Sigmoid colon (tissue), 7 donors: ENCODE data around the gene KANK4. TPM values are rescaled to one million over a fixed set of nuclear protein-coding genes. Genes with fewer than 3 reads are reported as not detected.

Experiments used
- DNase-seq: peaks from one replicate; pipeline ENCODE4 v3.0.0-alpha.2; 2019
- H3K27ac ChIP-seq, 4 donors: fragments of 200-600 bp; sonication (generic); one replicate each; pipeline ENCODE4 v1.5.1; 2016 to 2019; ENCODE audit warnings: mild to moderate bottlenecking in 1 of 4
- H3K27me3 ChIP-seq, 3 donors: fragments of 200-600 bp; sonication (generic); one replicate each; pipeline ENCODE4 v1.5.1; 2019; ENCODE audit warnings: mild to moderate bottlenecking in 1 of 3
- H3K36me3 ChIP-seq, 4 donors: fragments of 200-600 bp; sonication (generic); one replicate each; pipeline ENCODE4 v1.5.1; 2016 to 2019
- H3K4me1 ChIP-seq, 4 donors: fragments of 200-600 bp; sonication (generic); one replicate each; pipeline ENCODE4 v1.5.1; 2017 to 2019
- H3K4me3 ChIP-seq, 4 donors: fragments of 200-600 bp; sonication (generic); one replicate each; pipeline ENCODE4 v1.5.1; 2017 to 2019; ENCODE audit warnings: mild to moderate bottlenecking in 2 of 4, moderate library complexity in 1 of 4
- H3K9me3 ChIP-seq, 4 donors: fragments of 200-600 bp in 3 of 4; sonication (generic) in 3 of 4; one replicate each; pipeline versions ENCODE4 v1.5.1 to v1.6.1; 2013 to 2019
- EP300 ChIP-seq, 4 donors: sonication (generic); formaldehyde crosslinking; IDR thresholded peaks; one replicate each; pipeline ENCODE4 v1.6.1; 2017; ENCODE audit warnings: antibody characterized with exemption in 4 of 4
- POLR2A ChIP-seq, 2 donors: fragments of 450-650 bp; IDR thresholded peaks; one replicate each; pipeline ENCODE4 v1.6.1; 2016; ENCODE audit warnings: antibody characterized with exemption in 2 of 2, mild to moderate bottlenecking in 2 of 2, moderate library complexity in 2 of 2
- POLR2AphosphoS5 ChIP-seq, 4 donors: sonication (generic); formaldehyde crosslinking; IDR thresholded peaks; one replicate each; pipeline ENCODE4 v1.6.1; 2017; ENCODE audit warnings: antibody characterized with exemption in 4 of 4
- WGBS, 2 donors: extraction: QIAGEN DNeasy Blood & Tissue Kit; methylation state at CpG; one replicate each; pipeline ENCODE4 v1.1.7; 2013; 5-methylcytosine and 5-hydroxymethylcytosine counted together
- intact Hi-C: fragments of 100-400 bp; cut with DNase I; formaldehyde crosslinking; loops from one replicate; pipeline ENCODE4 v1.15.1; 2023
- polyA plus RNA-seq, 3 donors: library from polyadenylated mRNA; stranded (reverse); fragments of 200-250 nt; gene quantifications; one replicate each; pipeline ENCODE4 v1.2.3, GENCODE V29; 2013
- total RNA-seq, 4 donors: library from RNA; depleted of rRNA; stranded (reverse); fragments of >200 nt; gene quantifications; one replicate each; pipeline ENCODE4 v1.1.0, GENCODE V29; 2016
- TF ChIP-seq, protein P1 (sequence below), 4 experiments: fragments of 450-650 bp in 3 of 4; fragments of 200-600 bp in 1 of 4; IDR thresholded peaks; one replicate each; pipeline ENCODE4 v1.5.1; 2016 to 2019; ENCODE audit warnings: antibody characterized with exemption in 4 of 4, mild to moderate bottlenecking in 3 of 4, moderate library complexity in 2 of 4
- donor health status: healthy with polysubstance abuse.
- donor health status: Bipolar disorder and iron deficiency.
- donor health status: healthy.

Gene KANK4
- total and polyA plus RNA-seq, 7 donors, result 0.60 to 2.4 (median 1.6) TPM; not detected in 1

- Histone ChIP-seq H3K4me3 (no peak overlapping the region), H3K36me3 (no peaks in the 10 kb centered on the region), H3K9me3 (peaks cover 0 to 5% (median 2%) of the 10 kb centered on the region in 4 donors), H3K4me1 (no peaks in the 10 kb centered on the region), H3K27ac (no peak overlapping the region), H3K27me3 (no peaks in the 10 kb centered on the region)
- 83 to 95% methylated on average over 4 of the region's 4 CpGs for WGBS, 2 donors
- DNase-seq, result no peak
- intact Hi-C loops, result no loop called here
- TF ChIP-seq EP300 (IDR thresholded peaks at IDR 0.05) (no peak), POLR2A (IDR thresholded peaks at IDR 0.05) (no peak), POLR2AphosphoS5 (IDR thresholded peaks at IDR 0.05) (no peak)
- TF ChIP-seq, protein P1, sequence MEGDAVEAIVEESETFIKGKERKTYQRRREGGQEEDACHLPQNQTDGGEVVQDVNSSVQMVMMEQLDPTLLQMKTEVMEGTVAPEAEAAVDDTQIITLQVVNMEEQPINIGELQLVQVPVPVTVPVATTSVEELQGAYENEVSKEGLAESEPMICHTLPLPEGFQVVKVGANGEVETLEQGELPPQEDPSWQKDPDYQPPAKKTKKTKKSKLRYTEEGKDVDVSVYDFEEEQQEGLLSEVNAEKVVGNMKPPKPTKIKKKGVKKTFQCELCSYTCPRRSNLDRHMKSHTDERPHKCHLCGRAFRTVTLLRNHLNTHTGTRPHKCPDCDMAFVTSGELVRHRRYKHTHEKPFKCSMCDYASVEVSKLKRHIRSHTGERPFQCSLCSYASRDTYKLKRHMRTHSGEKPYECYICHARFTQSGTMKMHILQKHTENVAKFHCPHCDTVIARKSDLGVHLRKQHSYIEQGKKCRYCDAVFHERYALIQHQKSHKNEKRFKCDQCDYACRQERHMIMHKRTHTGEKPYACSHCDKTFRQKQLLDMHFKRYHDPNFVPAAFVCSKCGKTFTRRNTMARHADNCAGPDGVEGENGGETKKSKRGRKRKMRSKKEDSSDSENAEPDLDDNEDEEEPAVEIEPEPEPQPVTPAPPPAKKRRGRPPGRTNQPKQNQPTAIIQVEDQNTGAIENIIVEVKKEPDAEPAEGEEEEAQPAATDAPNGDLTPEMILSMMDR (IDR thresholded peaks at IDR 0.05), result no peak
These were observed 39.1 kb downstream of the KANK4 start for GRCh38 chr1:62280150-62280549.

- Histone ChIP-seq H3K4me1 (no peaks in the 10 kb centered on the region), H3K27ac (no peak overlapping the region), H3K4me3 (no peak overlapping the region), H3K27me3 (no peaks in the 10 kb centered on the region), H3K9me3 (peaks cover 0 to 5% (median 2%) of the 10 kb centered on the region in 4 donors), H3K36me3 (no peaks in the 10 kb centered on the region)
- no peak for TF ChIP-seq POLR2AphosphoS5 (IDR thresholded peaks at IDR 0.05)
- no peak for TF ChIP-seq EP300 (IDR thresholded peaks at IDR 0.05)
- no peak for TF ChIP-seq POLR2A (IDR thresholded peaks at IDR 0.05)
- TF ChIP-seq, protein P1 (IDR thresholded peaks at IDR 0.05), result no peak
- intact Hi-C loops, result no loop called here
- no peak for DNase-seq
These were observed 42.4 kb downstream of the KANK4 start for GRCh38 chr1:62276791-62277190.

DNA sequence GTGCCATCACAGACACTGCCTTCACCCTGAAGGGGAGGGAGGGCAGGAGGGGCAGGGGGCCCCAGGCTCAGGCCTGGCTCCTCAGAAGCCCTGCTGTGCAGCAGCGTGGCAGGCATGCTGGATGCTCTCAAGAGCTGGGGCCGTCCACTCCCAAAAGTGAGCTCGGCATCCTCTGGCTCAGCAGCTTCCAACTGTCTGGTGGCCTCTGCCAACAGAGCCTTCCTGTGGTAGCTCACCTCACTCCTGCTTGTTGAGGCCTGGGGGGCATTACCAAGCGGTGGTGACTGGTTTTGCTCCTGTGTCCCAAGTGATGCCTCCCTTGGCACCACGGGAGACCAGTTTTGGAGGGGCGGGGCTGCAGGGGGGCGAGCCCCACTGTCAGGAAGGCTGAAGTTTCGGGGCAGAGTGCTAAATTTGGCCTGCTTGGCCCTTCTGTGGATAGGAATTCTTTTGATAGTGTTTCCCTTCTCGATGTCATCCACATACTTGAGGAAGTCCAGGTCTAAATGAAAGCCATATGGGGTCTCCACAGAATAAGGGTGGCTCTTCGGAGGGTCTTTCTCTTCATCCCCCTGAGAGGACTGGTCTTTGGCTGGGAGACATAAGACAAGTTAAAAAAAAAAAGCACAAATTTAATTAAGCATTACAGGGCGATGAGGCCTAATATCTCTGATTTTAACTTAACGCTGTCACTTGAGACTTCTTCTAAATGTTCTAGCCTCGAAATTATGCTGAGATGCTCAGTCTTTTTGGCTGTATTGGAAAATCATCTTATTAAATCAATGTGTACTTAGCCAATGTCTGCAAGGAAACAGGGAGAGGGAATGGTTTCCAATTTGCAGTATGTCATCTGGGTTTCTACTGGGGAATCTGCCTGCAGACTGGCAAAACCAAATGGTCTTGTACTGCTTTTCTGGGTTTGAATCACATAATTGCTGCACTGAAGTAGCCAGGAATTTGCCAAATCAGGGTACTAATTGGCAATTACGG, 44.4 kb downstream of the KANK4 start:
- Histone ChIP-seq H3K27me3 (no peaks in the 10 kb centered on the region), H3K27ac (no peak overlapping the region), H3K9me3 (peaks cover 0 to 5% (median 1%) of the 10 kb centered on the region in 4 donors), H3K4me3 (no peak overlapping the region), H3K4me1 (no peaks in the 10 kb centered on the region), H3K36me3 (no peaks in the 10 kb centered on the region)
- no peak for TF ChIP-seq POLR2AphosphoS5 (IDR thresholded peaks at IDR 0.05)
- no peak for TF ChIP-seq EP300 (IDR thresholded peaks at IDR 0.05)
- TF ChIP-seq, protein P1 (IDR thresholded peaks at IDR 0.05), result no peak
- no peak for TF ChIP-seq POLR2A (IDR thresholded peaks at IDR 0.05)
- intact Hi-C loops, result no loop called here
- 91 to 93% methylated on average over 14 of the region's 14 CpGs for WGBS, 2 donors
- DNase-seq, result no peak

DNA sequence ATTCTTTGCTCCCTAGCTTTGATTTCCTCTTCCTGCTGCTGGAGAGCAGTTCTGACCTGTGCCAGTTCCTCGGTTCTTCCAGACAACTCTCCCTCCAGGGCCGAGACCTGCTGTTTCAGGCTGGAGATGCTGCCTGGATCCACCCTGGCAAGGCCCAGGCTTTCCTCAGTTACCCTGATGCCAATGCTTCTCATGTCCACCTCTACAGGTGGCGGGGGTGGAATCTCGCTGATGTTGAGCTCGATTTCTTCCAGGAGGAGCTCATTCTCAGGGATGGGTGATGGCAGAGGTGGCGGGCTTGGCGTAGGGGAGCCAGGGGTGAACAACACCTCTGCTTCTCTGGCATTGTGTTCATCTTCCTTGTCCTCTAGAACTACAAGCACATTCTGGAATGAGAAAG, 45.3 kb downstream of the KANK4 start:
- Histone ChIP-seq H3K27me3 (no peaks in the 10 kb centered on the region), H3K4me1 (no peaks in the 10 kb centered on the region), H3K36me3 (no peaks in the 10 kb centered on the region), H3K4me3 (no peak overlapping the region), H3K27ac (no peak overlapping the region), H3K9me3 (peaks cover 0 to 5% (median 1%) of the 10 kb centered on the region in 4 donors)
- DNase-seq, result no peak
- intact Hi-C loops, result no loop called here
- 97 to 98% methylated on average over 7 of the region's 7 CpGs for WGBS, 2 donors
- TF ChIP-seq EP300 (IDR thresholded peaks at IDR 0.05) (no peak), POLR2A (IDR thresholded peaks at IDR 0.05) (no peak)
- TF ChIP-seq, protein P1 (IDR thresholded peaks at IDR 0.05), result no peak
